Liver (tissue), 9 donors: Measurements from ENCODE around the gene SERPINA5. TPM values are rescaled to one million over a fixed set of nuclear protein-coding genes. Genes with fewer than 3 reads are reported as not detected.

Experiments
- DNase-seq: peaks from one replicate; pipeline ENCODE4 v3.0.0-alpha.2; 2017; ENCODE audit warnings: low spot score
- H3K27ac ChIP-seq, 2 donors: one replicate each; pipeline ENCODE4 v1.7.0; 2013; ENCODE audit warnings: inconsistent platforms in 2 of 2, low read length in 2 of 2, control low read depth in 1 of 2, low read depth in 1 of 2, mild to moderate bottlenecking in 1 of 2
- H3K27me3 ChIP-seq, 4 donors: one replicate each; pipeline versions ENCODE4 v1.6.1 to v1.7.0; 2013; ENCODE audit warnings: low read length in 3 of 4, inconsistent platforms in 1 of 4, mild to moderate bottlenecking in 1 of 4, moderate library complexity in 1 of 4; ENCODE audit not compliant: control insufficient read depth in 4 of 4, insufficient read depth in 4 of 4
- H3K36me3 ChIP-seq, 4 donors: one replicate each; pipeline versions ENCODE4 v1.6.1 to v1.7.0; 2013; ENCODE audit warnings: low read length in 3 of 4, mild to moderate bottlenecking in 3 of 4, low read depth in 1 of 4, moderate library complexity in 1 of 4; ENCODE audit not compliant: control insufficient read depth in 4 of 4, insufficient read depth in 3 of 4
- H3K4me1 ChIP-seq, 4 donors: one replicate each; pipeline versions ENCODE4 v1.6.1 to v1.7.0; 2013; ENCODE audit warnings: low read length in 3 of 4, mild to moderate bottlenecking in 3 of 4, moderate library complexity in 1 of 4; ENCODE audit not compliant: control insufficient read depth in 4 of 4, insufficient read depth in 4 of 4
- H3K4me3 ChIP-seq, 3 donors: one replicate each; pipeline versions ENCODE4 v1.6.1 to v1.7.0; 2013; ENCODE audit warnings: low read length in 3 of 3, control low read depth in 1 of 3, low read depth in 1 of 3, mild to moderate bottlenecking in 1 of 3
- H3K9ac ChIP-seq, 2 donors: one replicate each; pipeline ENCODE4 v1.7.0; 2013; ENCODE audit warnings: low read length in 2 of 2, mild to moderate bottlenecking in 2 of 2, moderate library complexity in 2 of 2, control low read depth in 1 of 2, low read depth in 1 of 2
- H3K9me3 ChIP-seq, 4 donors: one replicate each; pipeline versions ENCODE4 v1.6.1 to v1.7.0; 2013; ENCODE audit warnings: low read length in 3 of 4; ENCODE audit not compliant: control insufficient read depth in 4 of 4
- ATF3 ChIP-seq: IDR thresholded peaks from 2 replicates; pipeline ENCODE4 v1.6.1; 2016; ENCODE audit warnings: antibody characterized with exemption
- EGR1 ChIP-seq, 2 donors: IDR thresholded peaks; 2 replicates each; pipeline ENCODE4 v1.6.1; 2016 to 2018; ENCODE audit warnings: antibody characterized with exemption in 2 of 2, low read depth in 2 of 2
- GABPA ChIP-seq, 2 donors: IDR thresholded peaks in 1 of 2; conservative IDR thresholded peaks in 1 of 2; 2 replicates each; pipeline ENCODE4 v1.6.1; 2016; ENCODE audit warnings: antibody characterized with exemption in 2 of 2, mild to moderate bottlenecking in 1 of 2, moderate library complexity in 1 of 2
- HNF4A ChIP-seq, 2 donors: conservative IDR thresholded peaks; 2 replicates each; pipeline ENCODE4 v1.6.1; 2016; ENCODE audit warnings: antibody characterized with exemption in 2 of 2, mild to moderate bottlenecking in 2 of 2
- JUND ChIP-seq, 2 donors: IDR thresholded peaks; 2 replicates each; pipeline ENCODE4 v1.6.1; 2016; ENCODE audit warnings: antibody characterized with exemption in 2 of 2
- MAX ChIP-seq: IDR thresholded peaks from 2 replicates; pipeline ENCODE4 v1.6.1; 2016; ENCODE audit warnings: antibody characterized with exemption
- NR2F2 ChIP-seq: IDR thresholded peaks from 2 replicates; pipeline ENCODE4 v1.6.1; 2016; ENCODE audit warnings: antibody characterized with exemption
- RAD21 ChIP-seq, 2 donors: IDR thresholded peaks; 2 replicates each; pipeline ENCODE4 v1.6.1; 2016; ENCODE audit warnings: antibody characterized with exemption in 2 of 2, mild to moderate bottlenecking in 2 of 2
- WGBS: extraction: QIAGEN DNeasy Blood & Tissue Kit; methylation state at CpG from one replicate; pipeline ENCODE4 v1.1.7; 2013; 5-methylcytosine and 5-hydroxymethylcytosine counted together
- polyA plus RNA-seq, 2 donors: library from polyadenylated mRNA; stranded (reverse) in 1 of 2; unstranded in 1 of 2; fragments of 200-250 nt in 1 of 2; fragments of >200 nt in 1 of 2; fragmentation: Nextera tagmentation in 1 of 2; extraction: Ambion mirVana in 1 of 2; gene quantifications; one replicate each; pipeline versions ENCODE4 v1.2.1 to v1.2.3, GENCODE V29; 2013 to 2015
- total RNA-seq, 2 donors: library from RNA; depleted of rRNA; stranded (reverse); fragments of >200 nt; gene quantifications; one replicate each; pipeline ENCODE4 v1.2.3, GENCODE V29; 2014
- donor health status: healthy.
- donor health status: healthy.
- donor health status: healthy.
- donor health status: healthy.
- donor health status: healthy.

SERPINA5 gene
- total and polyA plus RNA-seq, 4 donors: 37.0 to 250 (median 84.0) TPM

- peaks cover 0 to 20% (median 9%) of the 10 kb centered on the region in 4 donors for H3K4me1 ChIP-seq
- no peak overlapping the region for H3K9ac ChIP-seq
- peaks cover 4 to 32% (median 27%) of the 10 kb centered on the region in 4 donors for H3K36me3 ChIP-seq
- TF ChIP-seq JUND (IDR thresholded peaks at IDR 0.05): peak in 1 of 2 donors; percentile 5
- no peak for TF ChIP-seq RAD21 (IDR thresholded peaks at IDR 0.05)
- H3K27me3 ChIP-seq: no peaks in the 10 kb centered on the region
- H3K4me3 ChIP-seq: no peak overlapping the region
- 61% methylated on average over 2 of the region's 2 CpGs for WGBS
- H3K27ac ChIP-seq: peak overlapping the region in 1 of 2 donors; percentile 16
- no peak for DNase-seq
- H3K9me3 ChIP-seq: no peaks in the 10 kb centered on the region
Measured at GRCh38 chr14:94625353-94625635, 44.1 kb downstream of the SERPINA5 start.

GRCh38 chr14:94628578-94628977 is 47.4 kb downstream of the SERPINA5 start:
- WGBS: 43% methylated on average over 5 of the region's 5 CpGs
- Histone ChIP-seq H3K4me1 (peaks cover 14 to 48% (median 32%) of the 10 kb centered on the region in 4 donors), H3K4me3 (no peak overlapping the region), H3K9ac (no peak overlapping the region), H3K27ac (no peak overlapping the region), H3K9me3 (no peaks in the 10 kb centered on the region), H3K27me3 (no peaks in the 10 kb centered on the region), H3K36me3 (peaks cover 0 to 1% (median under 1%) of the 10 kb centered on the region in 4 donors)
- TF ChIP-seq EGR1 (IDR thresholded peaks at IDR 0.05; ENCODE audit: low read depth in 2 of 2) (no peak), HNF4A (conservative IDR thresholded peaks at IDR 0.05) (peak; percentile 30 to 60), JUND (IDR thresholded peaks at IDR 0.05) (no peak), GABPA (IDR thresholded peaks at IDR 0.05 in 1 of 2, conservative IDR thresholded peaks at IDR 0.05 in 1 of 2) (no peak)
- DNase-seq: no peak

GRCh38 chr14:94630396-94630795 is 49.2 kb downstream of the SERPINA5 start:
- Histone ChIP-seq H3K4me3 (no peak overlapping the region), H3K27ac (no peak overlapping the region), H3K36me3 (no peaks in the 10 kb centered on the region), H3K9me3 (no peaks in the 10 kb centered on the region), H3K4me1 (peaks cover 17 to 65% (median 43%) of the 10 kb centered on the region in 4 donors), H3K27me3 (no peaks in the 10 kb centered on the region), H3K9ac (no peak overlapping the region)
- 94% methylated on average over 4 of the region's 4 CpGs for WGBS
- DNase-seq: no peak
- TF ChIP-seq ATF3 (no peak), MAX (no peak)

GRCh38 chr14:94631050-94631449 is 49.8 kb downstream of the SERPINA5 start:
- Histone ChIP-seq H3K9me3 (no peaks in the 10 kb centered on the region), H3K4me3 (no peak overlapping the region), H3K27ac (no peak overlapping the region), H3K4me1 (peaks cover 18 to 71% (median 46%) of the 10 kb centered on the region in 4 donors), H3K9ac (no peak overlapping the region), H3K36me3 (no peaks in the 10 kb centered on the region), H3K27me3 (no peaks in the 10 kb centered on the region)
- DNase-seq: no peak
- TF ChIP-seq ATF3: no peak
- no peak for TF ChIP-seq NR2F2
- 94% methylated on average over 1 of the region's 1 CpG for WGBS
